GM19455 (cell line): ENCODE data around the gene WFIKKN1.

Source experiments
- ATAC-seq: cut with Tn5 transposase; IDR thresholded peaks from one replicate; pipeline ENCODE4 v1.9.1; 2021; ENCODE audit not compliant: unreplicated experiment

The WFIKKN1 gene

DNA sequence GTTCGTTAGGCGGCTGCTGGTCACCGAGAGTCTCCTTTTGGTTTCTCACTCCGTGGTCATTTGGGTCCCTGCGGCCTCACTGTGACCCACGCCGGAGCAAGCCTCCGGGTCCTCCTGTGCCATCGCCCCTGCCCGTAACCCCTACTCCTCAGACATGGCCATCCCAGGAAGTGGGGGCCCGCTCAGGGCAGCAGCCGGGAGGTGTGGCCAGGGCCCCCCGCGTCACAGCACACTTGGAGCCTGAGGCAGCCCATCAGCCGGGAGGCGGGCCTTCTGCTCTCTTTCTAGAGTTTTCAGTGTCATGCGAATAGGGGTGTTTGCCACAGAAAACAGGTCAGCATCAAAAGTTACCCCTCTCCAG lies 7.9 kb upstream of the WFIKKN1 start:
- no peak for ATAC-seq

DNA sequence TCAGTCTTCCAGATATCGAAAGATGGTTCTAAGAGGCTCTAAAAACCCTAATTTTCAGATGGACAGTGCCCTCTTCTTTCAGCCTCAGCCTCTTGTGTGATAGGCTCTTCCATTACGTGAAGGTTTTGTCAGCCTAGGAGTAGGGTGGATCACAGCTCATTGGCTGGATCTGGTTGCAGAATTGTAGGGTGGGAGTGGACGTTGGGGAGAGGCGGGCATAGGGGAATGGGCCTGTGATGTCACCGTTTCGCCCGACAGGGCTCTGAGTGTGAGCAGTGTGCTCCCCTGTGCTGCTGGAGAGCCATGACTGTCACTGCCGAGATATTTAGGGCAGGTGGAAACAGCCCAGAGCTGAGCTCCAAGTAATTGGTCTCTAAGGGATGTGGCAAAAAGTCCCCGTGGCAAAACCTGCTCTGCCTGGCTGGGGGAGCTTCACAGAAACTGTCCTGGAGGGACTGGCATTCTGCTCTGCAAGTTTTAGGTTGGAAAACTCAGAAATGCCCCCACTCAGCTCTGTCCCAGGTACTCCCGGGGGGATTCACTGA lies 6.2 kb upstream of the WFIKKN1 start:
- ATAC-seq = no peak

DNA sequence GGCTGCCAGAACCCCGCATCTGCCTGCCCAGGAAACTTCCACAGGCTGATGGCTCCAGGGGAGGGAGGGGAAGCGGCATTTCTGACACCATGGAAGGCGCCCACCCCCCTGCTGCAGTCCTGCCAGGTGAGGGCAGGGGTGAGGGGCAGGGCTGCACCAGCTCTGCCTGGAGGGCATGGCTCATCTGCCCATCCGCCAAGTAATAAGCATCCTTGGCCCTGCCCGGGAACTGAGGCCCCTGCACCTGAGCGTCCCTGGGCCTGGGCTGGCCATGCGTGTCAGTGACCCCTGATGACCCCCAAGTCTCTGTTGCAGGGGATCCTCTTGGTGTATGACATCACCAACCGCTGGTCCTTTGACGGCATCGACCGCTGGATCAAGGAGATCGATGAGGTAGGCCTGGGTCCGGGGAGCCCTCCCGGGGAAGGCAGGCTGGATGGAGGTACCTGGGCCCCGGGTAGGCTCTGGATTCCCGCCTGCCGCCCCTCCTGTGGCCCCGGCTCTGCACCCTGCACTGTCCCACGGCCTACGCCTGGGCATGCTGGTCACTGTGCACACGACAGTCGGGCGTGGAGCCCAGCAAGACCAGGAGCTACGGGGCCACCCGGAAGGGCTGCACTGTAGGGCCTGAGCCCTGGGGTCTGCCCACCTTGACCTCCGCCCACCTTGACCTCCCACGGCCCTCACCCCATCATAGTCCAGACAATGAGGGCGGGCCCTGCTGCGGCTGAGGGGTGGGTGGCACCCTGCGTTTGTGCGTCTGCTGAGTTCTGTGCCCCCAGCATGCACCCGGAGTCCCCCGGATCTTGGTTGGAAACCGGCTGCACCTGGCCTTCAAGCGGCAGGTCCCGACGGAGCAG lies 5.4 kb upstream of the WFIKKN1 start:
- no peak for ATAC-seq

DNA sequence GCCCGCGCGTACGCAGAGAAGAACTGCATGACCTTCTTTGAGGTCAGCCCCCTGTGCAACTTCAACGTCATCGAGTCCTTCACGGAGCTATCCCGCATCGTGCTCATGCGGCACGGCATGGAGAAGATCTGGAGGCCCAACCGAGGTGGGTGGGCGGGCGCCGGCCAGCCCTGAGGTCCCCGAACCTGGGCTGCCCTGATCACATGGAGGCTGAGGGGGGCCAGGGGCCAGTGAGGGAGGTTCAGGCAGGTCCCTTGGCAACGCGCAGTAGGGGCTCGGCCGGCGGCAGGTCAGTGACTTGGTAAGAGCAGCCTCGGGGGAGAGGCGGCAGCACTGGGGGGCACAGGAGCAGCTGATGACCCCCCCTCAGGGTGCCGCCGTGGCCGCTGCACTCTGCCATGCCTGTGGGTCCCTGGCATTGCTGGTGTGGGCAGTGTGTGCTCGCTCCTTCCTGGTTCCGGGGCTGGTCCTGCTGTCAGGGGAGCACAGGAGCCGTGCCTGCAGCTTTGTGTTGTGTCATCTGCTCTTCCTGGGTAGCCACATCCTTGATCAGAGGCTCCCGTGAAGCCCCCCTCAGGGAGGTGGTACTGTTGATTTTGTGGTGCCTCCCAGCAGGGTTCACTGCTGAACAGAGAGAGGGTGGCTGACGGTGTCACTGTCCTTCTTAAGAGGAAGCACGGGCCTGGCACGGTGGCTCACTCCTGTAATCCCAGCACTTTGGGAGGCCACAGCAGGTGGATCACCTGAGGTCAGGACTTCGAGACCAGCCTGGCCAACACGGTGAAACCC lies 4.6 kb upstream of the WFIKKN1 start:
- no peak for ATAC-seq

DNA sequence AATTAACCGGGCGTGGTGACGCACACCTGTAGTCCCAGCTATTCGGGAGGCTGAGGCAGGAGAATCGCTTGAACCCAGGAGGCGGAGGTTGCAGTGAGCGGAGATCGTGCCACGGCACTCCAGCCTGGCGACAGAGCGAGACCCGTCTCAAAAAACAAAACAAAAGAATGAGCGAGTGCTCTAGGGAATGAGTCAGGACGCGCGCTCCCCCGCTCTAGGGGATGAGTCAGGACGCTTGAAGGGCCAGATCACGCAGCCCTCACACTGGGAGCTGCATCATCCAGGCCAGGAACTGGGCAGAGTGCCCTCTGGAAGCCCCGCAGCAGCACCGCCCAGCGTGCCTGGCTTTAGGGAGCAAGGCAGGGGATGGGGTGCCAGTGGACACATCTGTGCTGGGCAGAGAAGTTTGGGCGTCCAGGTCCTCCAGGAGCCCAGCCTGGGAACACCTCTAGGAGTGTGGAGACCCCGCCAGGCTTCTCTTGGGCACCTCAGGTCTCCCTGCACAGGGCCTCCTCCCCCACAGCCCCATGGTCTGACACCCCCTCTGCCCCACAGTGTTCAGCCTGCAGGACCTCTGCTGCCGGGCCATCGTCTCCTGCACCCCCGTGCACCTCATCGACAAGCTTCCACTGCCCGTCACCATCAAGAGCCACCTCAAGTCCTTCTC lies 3.9 kb upstream of the WFIKKN1 start:
- no peak for ATAC-seq

DNA sequence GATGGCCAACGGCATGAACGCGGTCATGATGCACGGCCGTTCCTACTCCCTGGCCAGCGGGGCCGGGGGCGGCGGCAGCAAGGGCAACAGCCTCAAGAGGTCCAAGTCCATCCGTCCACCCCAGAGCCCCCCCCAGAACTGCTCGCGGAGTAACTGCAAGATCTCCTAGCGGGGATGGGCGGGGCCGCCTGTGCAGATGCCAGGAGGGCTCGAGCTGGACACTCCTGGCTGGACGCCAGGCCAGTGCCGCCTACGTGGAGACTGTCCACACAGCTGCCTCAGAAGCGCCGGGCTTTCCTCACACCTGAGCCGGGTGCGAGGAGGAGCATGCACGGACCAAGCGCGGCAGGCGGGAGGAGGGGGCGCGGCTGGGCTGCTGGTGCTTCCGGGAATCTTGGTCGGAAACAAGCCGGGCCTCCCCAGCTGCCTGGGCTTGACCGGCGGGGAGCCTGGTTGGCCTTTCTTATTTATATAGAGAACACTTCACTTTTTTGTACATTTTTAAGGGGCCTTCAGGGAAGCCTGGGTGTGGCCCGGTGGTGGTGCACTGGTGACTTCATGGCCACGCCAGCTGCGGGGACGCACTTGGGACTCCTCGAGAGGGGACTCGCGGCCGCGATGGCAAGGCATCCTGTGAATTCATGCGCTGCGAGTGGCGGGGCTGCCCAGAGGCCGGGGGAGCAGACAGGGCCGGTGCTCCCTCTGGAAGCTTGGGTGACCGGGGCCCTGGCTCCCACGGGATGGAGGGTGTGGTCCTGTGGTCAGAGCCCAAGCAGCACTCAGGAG lies 3.1 kb upstream of the WFIKKN1 start:
- ATAC-seq = no peak

DNA sequence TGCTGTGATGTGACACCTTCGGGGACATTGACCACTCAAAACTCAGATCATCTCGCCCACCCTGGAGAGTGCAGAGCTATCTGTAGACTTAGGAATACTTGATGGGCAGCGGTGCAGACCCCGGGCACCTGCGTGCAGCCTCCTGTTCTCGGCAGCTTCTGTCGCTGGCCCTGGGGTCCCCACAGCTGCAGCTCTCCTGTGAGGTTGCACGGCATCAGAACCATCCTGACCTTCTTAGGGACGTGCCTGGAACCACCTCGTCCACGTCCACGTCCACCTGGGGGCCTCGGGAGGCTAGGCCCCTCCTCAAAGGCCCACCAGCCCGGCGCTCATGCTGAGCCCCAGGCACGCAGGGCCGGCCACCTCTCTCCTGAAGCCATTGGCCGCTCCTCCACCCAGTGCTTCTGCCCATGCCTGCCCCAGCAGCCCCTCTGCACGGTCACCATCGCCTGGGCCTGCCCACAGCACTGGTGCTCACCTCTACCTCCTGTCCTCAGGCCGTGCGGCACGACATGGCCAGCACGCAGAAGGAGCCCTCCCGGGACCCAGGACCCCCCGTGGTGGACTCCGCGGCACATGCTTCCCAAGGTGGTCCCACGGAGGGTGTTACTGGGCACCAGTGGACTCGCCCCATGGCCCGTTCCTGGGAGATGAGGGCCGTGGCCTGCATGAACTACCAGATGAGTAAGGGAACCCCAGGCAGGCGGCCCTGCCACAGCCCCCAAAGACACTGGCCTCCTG lies 2.3 kb upstream of the WFIKKN1 start:
- no peak for ATAC-seq

DNA sequence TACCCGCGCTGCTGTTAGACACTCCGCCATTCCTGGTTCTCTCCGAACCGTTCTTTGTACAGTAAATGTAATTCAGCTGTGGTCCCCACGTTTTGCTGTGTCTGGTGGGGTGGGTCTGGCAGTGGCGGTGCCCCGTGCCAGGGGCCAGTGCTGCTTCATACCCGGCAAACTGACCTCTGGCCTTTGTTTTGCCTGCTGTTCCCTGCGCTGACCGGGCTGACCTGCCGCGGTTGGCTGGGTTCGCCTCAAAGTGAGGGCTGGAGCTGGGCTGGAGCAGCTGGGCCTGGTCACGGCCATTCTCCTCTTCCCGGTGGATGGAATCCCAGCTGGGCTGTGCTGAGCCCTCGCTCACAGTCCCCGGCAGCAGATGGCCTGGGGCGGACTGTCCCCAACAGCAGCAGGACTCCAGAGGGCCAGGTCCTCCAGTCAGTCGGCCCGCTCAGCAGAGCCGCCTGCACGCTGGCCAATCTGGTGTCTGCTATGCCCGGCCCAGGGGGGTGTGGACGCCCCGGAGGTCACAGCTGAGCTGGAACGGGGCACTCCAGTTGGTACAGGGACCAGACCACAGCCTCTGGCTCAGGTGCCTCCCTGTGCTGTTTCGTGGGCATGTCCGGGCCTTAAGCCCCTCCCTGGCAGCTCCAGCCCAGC lies 1.5 kb upstream of the WFIKKN1 start:
- ATAC-seq = no peak

DNA sequence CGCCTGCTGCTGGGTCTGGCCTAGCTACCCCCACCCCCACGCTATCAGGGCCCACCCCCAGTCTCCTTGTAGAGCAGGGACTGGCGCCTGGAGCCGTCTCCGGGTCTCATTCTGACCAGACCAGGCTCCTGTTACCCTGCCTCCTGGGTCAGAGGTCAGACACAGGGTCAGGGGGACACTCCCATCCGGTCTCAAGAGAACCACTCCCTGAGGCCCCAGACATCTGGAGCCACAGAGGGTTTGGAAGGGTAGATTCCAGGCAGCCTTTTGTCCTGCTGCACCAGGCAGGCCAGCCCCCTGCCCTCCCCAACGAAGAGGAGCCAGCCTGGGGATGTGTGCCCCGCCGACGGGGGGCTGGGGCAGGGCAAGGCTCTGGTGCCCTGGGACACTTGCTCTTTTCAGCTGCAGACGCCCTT lies 944 bp upstream of the WFIKKN1 start:
- ATAC-seq = no peak

DNA sequence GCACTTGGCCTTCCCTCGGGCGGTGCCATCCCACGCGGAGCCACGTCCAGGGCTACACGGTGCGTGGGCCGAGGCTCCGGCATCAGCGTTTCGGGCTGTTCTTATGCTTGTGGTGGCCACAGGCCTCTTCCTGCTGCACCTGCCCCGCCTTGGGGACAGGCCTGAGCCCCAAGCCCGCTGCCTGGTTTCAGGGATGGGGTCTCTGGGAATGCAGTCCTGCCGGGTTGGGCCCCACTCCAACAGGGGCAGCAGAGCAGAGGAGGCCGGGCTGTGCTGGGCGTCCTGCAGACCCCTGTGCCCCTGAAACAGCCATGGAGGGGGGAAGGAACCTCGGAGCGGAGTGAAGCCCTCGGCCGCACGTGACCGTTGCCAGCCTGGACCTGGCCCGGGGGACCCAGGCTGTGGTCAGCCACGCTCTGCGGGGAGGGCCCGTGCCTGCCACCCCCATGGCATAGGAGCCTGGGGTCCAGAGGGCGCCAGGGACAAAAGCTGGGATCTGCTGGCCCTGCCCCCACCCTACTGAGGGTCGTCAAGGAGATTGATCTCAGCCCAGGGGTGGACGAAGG lies 453 bp upstream of the WFIKKN1 start:
- no peak for ATAC-seq

DNA sequence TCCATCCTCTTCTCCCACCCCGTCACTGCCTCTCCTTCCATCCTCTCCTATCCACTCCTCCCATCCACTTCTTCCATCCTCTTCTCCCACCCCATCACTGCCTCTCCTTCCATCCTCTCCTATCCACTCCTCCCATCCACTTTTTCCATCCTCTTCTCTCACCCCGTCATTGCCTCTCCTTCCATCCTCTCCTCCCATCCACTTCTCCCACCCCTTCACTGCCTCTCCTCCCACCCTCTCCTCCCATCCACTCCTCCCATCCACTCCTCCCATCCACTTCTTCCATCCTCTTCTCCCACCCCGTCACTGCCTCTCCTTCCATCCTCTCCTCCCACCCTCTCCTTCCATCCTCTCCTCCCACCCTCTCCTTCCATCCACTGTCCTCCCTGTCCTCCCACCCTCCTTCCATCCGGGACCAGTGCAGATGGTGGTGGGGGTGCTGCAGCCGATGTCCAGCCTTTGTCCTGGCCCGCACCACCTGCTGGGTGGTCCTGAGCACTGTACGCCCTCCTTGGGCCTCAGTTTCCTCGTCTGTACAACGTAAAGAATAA lies 1.1 kb downstream of the WFIKKN1 start:
- ATAC-seq = no peak

DNA sequence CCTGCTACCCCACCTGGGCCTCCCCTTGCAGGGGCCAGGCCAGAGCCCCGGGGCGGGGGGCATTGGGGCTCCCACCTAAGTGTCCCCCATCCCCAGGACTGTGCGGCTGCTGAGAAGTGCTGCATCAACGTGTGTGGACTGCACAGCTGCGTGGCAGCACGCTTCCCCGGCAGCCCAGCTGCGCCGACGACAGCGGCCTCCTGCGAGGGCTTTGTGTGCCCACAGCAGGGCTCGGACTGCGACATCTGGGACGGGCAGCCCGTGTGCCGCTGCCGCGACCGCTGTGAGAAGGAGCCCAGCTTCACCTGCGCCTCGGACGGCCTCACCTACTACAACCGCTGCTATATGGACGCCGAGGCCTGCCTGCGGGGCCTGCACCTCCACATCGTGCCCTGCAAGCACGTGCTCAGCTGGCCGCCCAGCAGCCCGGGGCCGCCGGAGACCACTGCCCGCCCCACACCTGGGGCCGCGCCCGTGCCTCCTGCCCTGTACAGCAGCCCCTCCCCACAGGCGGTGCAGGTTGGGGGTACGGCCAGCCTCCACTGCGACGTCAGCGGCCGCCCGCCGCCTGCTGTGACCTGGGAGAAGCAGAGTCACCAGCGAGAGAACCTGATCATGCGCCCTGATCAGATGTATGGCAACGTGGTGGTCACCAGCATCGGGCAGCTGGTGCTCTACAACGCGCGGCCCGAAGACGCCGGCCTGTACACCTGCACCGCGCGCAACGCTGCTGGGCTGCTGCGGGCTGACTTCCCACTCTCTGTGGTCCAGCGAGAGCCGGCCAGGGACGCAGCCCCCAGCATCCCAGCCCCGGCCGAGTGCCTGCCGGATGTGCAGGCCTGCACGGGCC lies 1.9 kb downstream of the WFIKKN1 start:
- no peak for ATAC-seq

DNA sequence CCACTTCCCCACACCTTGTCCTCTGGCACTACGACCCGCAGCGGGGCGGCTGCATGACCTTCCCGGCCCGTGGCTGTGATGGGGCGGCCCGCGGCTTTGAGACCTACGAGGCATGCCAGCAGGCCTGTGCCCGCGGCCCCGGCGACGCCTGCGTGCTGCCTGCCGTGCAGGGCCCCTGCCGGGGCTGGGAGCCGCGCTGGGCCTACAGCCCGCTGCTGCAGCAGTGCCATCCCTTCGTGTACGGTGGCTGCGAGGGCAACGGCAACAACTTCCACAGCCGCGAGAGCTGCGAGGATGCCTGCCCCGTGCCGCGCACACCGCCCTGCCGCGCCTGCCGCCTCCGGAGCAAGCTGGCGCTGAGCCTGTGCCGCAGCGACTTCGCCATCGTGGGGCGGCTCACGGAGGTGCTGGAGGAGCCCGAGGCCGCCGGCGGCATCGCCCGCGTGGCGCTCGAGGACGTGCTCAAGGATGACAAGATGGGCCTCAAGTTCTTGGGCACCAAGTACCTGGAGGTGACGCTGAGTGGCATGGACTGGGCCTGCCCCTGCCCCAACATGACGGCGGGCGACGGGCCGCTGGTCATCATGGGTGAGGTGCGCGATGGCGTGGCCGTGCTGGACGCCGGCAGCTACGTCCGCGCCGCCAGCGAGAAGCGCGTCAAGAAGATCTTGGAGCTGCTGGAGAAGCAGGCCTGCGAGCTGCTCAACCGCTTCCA lies 2.7 kb downstream of the WFIKKN1 start:
- no peak for ATAC-seq

DNA sequence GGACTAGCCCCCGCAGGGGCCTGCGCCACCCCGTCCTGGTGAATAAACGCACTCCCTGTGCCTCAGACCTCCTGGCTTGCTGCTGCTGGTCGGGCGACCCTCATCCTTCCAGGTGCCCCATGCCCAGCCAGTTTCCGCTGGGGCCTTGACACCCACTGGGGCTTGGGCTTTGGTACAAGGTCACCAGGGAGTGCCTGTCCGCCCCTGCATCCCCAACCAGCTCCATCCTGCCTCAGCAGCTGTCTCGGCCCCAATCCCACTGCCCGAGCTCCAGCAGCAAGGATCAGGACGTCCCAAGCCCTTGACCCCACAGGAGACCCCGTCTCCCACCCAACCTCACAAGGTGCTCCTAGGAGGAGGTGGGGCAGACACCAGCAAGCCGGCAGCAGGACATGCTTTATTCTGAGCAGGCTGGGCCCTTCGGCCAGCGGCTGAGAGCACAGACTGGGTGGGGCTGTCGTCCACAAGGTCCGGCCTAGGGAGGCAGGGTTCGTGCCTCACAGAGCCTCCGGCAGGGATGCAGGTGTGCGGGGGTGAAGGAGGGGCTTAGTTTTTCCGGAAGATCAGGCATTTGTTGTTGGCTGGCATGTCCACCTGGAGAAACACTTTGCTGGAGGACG lies 3.4 kb downstream of the WFIKKN1 start:
- no peak for ATAC-seq

DNA sequence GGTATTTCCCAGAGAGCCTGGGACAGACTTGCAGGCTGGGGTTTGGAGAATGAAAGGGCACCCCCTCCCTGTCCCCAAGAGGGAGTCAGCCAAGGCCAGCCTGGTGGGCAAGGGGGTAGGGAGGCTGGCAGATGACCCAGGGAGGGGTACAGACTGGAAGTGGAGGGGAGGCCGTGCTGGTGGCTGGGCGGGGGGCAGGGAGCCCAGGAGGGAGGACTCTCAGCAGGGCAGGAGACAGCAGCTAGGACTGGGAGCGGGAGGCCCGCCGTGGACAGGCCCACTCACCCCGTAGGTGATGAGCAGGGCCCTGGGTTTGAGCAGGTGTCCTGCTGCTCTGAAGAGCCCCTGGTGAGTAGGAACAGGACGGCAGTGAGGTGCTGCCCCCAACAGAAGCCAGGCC lies 4.2 kb downstream of the WFIKKN1 start:
- no peak for ATAC-seq

DNA sequence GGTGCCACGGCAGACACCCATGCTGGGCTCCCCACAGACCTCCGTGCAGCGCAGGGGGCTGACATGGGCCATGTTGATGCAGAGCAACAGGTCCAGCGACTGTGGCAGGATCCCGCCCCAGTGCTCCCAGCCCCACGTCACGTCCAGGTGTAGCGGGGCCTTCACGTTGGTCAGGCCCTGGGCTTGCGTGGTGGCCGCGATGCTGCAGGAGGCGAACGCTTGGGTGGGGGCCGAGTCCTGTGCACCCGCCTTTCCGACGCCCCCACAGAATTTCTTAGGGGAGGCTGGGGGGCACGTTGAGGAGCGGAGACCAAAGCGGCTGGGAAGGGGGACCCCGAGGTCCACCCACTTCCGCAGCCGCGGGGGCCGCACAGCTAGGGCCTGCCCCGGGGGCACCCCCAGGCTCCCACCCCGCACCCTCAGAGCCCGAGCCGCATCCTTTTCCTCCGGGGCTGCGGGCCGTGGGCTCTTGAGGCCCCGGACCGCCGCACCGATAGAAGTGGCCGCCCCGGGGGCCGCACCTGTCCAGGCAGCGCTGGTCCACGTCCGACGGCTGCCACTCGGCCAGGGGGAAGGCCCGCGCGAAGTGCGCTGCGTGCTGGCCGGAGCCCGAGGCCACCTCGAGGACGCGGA lies 4.9 kb downstream of the WFIKKN1 start:
- no peak for ATAC-seq
